ENCODE data around the gene LRRC4C.
A peak's percentile ranks its signal among the peaks of the same experiment; 100 is the strongest.

LRRC4C gene

DNA sequence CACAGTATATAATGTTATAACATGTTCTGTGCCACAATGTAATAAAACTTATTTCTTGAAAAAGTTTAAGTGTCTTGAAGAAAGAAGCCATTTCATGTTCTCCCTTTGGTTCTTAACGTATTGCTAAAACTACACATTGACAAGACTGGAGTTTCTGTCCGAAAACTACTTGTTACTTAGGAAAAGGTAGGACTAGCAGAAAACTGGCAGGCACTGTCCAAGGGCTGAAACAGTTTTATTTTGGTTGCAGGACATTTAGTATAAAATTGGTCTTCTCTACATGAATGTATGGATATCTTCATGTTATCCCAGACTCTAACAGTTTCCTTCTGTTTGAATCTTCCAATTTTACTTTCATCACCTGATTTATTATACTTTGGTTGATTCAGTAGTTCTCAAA, 1027.1 kb downstream of the LRRC4C start:
- no peak for DNase-seq

- DNase-seq, result no peak
Observed at GRCh38 chr11:40425168-40425567, 1034.3 kb downstream of the LRRC4C start.

DNA sequence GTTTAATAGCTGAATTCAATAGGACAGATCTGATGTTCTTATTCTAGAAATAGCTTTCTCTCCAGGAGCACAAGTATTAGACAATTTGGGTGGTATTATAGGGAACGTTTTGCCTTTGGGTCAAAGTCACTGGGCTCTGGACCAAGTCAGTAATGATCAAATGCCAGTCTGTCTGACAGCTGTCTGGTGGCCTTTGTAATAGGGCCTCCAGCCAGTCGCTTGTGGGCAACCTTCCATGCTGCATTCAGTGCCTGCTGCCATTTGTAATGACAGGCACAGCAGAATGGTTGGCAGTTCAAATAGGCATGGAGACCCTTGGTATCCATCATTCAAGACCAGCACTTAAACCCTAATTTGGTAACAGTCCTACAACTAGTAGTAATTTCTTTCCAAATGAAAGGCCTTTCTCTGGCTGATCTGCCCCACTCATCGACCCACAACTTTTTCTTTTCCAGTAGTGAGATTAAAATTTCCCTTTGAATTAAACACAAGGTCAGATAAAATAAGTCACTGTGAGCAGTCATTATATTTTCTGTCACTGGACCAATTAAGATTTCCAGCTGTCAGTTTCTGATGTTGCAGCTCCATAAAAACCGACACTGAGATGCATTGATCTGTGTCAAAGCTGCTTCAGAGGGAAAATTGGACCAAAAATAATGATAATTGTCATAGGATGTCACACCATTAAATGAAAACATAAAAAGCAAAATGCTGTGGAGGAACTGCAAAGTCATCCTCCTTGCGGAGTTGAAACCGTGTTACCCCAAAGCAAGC, 1038.1 kb downstream of the LRRC4C start:
- DNase-seq, result no peak

- no peak for DNase-seq
Observed at GRCh38 chr11:40417627-40418026, 1041.8 kb downstream of the LRRC4C start.

- no peak for DNase-seq
Observed at GRCh38 chr11:40407355-40407754, 1052.1 kb downstream of the LRRC4C start.

DNA sequence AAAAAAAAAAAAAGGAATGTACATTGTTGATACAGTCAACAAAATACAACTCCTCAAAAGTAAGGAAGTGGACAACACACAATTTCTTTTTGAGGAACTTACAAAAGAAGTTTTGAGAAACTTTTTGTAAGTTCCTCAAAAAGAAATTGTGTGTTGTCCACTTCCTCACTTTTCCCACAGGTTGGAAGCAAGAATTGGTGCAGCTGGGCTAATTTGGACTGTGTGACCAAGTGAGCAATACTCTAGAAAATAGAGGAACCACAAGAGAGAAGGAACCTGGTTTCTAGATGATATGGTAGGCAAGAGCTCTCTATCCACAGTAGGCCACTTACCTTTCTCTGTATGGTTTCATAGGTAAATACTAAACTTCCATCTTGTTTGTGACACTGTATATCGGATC, 1053.8 kb downstream of the LRRC4C start:
- DNase-seq, result no peak

DNA sequence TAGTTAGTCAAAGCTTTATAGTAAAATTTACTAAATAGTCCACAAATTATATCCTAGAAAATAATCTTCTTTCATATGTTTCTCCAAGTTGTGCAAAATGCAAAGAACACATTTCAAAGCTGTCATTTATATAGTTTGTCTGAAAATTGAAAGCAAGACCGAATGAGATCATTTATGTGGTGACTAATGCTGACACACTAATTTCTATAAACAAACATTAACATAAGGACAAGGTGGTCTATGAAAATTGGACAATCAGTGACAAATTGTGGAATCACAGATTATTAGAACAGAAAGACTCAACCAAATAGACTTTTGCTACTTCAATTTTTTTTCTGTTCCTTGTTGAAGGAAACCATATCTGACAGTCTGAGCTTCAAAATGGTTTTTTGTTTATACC, 1056.1 kb downstream of the LRRC4C start:
- no peak for DNase-seq

DNA sequence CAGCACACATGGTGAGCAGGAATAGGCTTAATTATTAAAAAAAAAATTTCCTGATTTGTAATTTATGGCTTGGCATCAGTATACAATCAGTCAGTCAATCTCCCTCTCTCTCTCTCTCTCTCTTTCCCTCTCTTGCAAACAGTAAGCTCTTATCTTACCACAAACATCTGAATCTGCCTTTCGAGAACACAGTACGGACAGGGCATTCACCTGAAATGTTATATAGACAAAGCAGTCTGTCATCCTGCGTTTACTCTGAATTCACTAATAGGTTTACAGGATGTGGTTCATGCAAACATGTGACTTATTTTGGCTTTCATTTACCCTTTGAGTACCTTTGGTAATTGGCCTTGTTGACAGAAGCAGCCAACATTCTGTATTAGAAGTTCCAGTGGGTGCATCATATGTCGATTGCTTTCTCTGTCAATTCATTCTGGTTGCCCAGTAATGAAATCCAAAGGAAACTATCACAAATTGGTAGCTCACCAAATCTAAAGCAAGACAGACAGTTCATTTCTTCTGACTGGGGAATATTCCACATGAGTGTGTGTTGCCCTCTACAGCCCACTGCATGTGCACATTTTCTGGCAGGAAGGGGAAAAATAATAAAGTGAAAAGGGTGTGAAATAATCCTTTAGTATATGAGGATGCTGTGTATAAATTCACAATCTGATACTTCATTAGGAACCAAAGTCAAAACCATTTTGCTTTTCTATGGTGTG, 1058.2 kb downstream of the LRRC4C start:
- DNase-seq, result peak; percentile 44

DNA sequence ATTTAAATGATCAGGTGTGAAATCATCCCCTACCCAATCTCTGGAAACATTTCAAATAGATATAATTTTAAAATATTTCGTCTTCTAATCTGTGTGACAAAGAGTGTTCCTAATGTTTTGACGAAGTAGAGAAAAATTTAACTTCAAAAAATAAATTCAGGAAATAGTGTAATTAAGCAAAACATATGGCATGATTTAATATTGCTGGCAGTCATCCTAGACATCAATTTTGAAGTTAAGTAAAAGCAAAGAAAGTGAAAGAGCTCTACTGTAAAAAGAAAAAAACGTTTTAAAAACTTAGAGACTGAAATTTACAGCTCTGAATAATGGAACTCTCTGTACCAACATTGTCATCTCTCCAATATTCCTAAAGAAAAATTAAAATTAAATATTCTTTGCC, 1062.3 kb downstream of the LRRC4C start:
- DNase-seq, result no peak

DNA sequence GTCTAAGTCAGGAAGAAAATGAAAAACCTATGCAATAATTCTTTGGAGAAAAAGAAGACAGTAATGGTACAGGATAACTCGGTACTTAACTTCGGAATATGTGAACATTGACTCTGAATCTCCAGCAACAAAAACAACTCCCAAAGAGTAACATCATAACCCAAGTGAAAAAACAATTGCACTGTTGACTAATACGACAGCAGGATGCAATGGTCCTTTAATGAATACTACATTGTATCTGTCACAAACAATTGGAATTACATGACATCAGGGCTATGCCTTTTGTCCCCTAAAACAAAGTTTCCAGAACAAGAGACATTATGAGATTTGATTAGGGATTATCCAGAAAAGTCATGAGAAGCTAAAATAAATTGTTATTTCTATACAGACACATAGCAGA, 1065.9 kb downstream of the LRRC4C start:
- no peak for DNase-seq

GRCh38 chr11:40391679-40392078, 1067.8 kb downstream of the LRRC4C start:
- DNase-seq, result no peak

- no peak for DNase-seq
Observed at GRCh38 chr11:40388097-40388818, 1071.2 kb downstream of the LRRC4C start.

- DNase-seq, result no peak
Observed at GRCh38 chr11:40387240-40387980, 1072.0 kb downstream of the LRRC4C start.

DNA sequence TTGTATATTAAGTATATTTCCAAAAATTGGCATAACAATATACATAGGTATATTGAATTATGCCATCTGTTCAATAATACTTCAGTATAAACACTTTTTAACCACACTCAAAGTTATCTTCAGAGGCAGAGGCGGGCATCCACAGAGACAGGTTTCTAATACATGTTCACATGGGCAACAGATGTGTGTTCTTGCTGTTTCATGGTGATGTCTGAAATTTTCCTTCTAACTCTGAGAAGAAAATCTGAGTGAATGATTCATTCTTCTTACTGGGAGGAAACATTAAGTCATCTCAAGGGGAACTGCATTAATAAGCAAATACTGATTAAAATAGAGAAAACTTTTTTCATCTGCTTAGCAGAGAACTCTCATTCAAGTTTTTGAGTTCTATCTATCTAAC, 1074.5 kb downstream of the LRRC4C start:
- DNase-seq, result no peak

- no peak for DNase-seq
Observed at GRCh38 chr11:40381481-40381880, 1078.0 kb downstream of the LRRC4C start.

DNA sequence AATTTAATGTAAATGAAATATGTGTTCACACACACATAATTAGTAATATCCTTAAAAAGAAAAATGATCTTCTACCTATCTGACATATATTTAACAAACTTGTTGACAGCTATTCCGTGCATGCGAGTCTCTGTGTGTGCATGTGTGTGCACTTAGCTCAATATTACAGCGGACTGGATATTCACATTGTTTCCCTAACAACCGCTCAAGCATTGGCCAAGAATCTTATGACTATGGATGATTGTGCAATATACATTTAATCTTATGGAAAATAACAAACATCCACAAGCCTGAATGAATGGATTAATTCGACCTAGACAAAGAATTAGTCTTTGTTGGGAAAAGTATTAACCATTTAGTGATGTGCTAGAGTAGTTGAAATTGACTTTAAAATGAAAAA, 1078.6 kb downstream of the LRRC4C start:
- DNase-seq, result no peak

DNA sequence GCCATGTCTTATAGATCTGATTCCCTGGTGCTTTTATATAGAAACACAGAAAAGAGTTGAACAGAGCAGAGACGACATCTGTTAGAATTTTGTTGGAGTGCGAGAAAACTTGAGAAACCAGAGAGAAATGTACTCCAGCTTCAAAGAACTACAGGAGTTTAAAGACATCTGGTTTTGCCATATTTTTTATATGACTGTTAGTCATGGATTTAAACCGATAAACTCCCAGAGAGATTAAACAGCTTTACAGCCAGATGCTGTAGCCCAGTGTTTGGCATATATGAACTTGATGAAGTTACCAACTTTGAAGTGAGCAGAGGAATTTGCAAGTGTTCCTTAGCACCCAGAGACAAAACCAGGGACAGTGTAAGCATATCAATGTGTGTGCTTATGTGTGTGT, 1083.1 kb downstream of the LRRC4C start:
- DNase-seq, result no peak

DNA sequence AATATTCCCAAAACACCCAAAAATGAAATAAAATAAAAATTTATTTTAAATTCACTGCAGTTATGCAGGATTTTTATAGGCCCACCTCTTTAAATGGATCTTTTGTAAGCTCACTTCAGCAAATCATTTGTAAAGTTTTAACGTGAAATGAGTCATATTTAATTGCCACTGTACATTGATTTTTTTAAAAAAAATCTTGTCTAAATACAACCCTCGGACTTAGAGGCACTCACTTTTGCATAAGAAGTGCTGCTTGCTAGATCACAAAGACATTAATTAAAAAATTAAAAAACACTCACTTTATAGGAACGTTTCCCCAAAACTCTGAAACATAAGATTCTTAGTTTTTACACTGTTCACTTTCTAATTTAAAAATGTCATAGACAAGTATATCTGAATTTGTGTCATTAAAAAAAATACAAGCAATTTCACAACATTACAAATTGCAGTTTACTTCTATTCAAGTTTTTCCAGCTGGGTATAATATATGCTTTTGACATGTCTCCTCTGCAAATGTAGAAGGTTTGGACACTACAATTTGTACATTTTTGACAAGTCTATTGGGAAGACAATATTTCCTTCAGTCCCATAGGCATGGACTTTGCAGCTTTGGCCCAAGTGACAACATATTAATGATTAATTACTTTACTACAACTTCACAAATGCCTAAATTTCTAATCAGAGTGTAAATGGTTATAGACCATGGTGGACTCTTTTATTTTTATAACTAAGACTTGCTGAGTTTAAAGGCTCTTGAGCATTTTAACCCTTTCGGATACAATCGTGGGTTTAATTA, 1088.4 kb downstream of the LRRC4C start:
- no peak for DNase-seq

DNA sequence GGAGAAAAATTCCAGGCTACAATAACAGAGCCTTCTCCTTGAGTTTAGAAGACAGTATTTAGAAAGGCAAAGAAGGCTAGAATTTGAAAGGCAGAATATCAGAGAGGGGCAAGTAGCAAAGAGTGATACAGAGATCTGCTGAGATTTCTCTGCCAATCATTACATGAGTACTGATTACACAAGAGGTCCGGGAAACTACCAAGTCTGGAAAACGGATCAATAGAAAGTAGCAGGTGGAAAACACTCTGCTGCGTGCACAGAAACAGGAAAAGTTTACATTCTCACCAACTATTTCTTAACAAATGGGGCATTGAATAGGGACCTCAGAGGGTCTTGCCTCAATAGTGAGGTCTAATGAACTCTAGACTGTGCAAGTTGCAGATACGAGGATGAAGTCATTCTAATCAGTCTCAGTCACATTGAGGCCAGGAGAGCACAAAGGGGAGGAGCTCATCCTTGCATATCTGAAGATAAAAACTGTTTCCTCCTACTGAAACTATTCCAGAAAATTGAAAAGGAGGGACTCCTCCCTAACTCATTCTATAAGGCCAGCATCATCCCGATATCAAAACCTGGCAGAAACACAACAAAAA, 1099.2 kb downstream of the LRRC4C start:
- no peak for DNase-seq

- no peak for DNase-seq
Observed at GRCh38 chr11:40354121-40354520, 1105.3 kb downstream of the LRRC4C start.

DNA sequence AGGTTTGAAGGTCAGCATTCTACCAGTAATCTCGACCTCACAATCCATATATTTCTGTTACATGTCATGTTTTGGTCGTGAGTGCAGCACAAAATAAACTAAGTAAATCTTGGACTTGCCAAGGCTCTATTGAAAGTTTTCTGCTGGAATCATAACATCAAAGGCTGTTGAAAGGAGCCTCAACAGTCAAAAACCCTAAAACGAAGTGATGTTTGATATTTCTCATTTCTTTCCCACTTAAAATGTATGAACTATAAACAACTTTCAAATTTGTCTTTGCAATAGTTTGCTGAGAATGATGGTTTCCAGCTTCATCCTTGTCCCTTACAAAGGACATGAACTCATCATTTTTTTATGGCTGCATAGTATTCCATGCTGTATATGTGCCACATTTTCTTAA, 1118.5 kb downstream of the LRRC4C start:
- no peak for DNase-seq

- DNase-seq, result no peak
Observed at GRCh38 chr11:40338739-40339138, 1120.7 kb downstream of the LRRC4C start.

Data from NCI-H1092 (cell line).